GM12878 (cell line): ENCODE results near the gene ACBD5. TPM values are rescaled to one million over a fixed set of nuclear protein-coding genes. Genes with fewer than 3 reads are reported as not detected.
A peak's percentile ranks its signal among the peaks of the same experiment; 100 is the strongest.

Source experiments
- ATAC-seq: fragments of 200-7000 bp; cut with Tn5 transposase; 3 replicates; pipeline ENCODE4 v1.9.1; 2020; ENCODE audit warnings: mild to moderate bottlenecking, moderate library complexity
- BruUV-seq: library from RNA; stranded (reverse); fragments of 400-500 nt; replicated peaks from 2 replicates; lab custom pipeline; 2021; lab: Mats Ljungman, UMichigan
- CTCF ChIA-PET: fragments of 300-600 bp; sonication (Branson Sonifier 250); formaldehyde crosslinking; extraction: SDS; loops from one replicate; lab custom pipeline; 2021; ENCODE audit warnings: inconsistent platforms; lab: Yijun Ruan, JAX
- POLR2A ChIA-PET: fragments of 350-600 bp; formaldehyde crosslinking; extraction: SDS; loops from one replicate; lab custom pipeline; 2021; ENCODE audit warnings: inconsistent platforms; lab: Charles Lee
- RAD21 ChIA-PET: fragments of 300-600 bp; sonication (Branson Sonifier 250); formaldehyde crosslinking; loops from one replicate; lab custom pipeline; 2023; ENCODE audit warnings: antibody characterized with exemption; ENCODE audit not compliant: unreplicated experiment; lab: Charles Lee
- SMC1A ChIA-PET: fragments of 300-600 bp; sonication (Branson Sonifier 250); formaldehyde crosslinking; loops from one replicate; lab custom pipeline; 2023; ENCODE audit not compliant: unreplicated experiment, uncharacterized antibody; lab: Charles Lee
- DNase-seq: peaks from one replicate; pipeline ENCODE4 v3.0.0-alpha.2; 2011; ENCODE audit warnings: low read depth, low spot score
- FAIRE-seq: peaks from 3 replicates; lab custom pipeline; 2011; peaks lifted over from hg19 to GRCh38; lab: Jason Lieb, UNC
- H2AFZ ChIP-seq: 2 replicates; pipeline ENCODE4 v1.6.0; 2011; ENCODE audit warnings: low read depth, low read length, control low read depth; ENCODE audit not compliant: control insufficient read depth
- H3K27ac ChIP-seq: 2 replicates; pipeline ENCODE4 v1.5.1; 2011; ENCODE audit warnings: control low read depth; ENCODE audit not compliant: control insufficient read depth, insufficient read depth
- H3K27me3 ChIP-seq, 2 experiments: replicated peaks in 1 of 2; 2 replicates each; pipeline versions ENCODE4 v1.6.0 to v1.6.1; 2011; ENCODE audit warnings: low read length in 1 of 2; ENCODE audit not compliant: control insufficient read depth in 2 of 2, insufficient read depth in 2 of 2
- H3K36me3 ChIP-seq, 2 experiments: 2 replicates each; pipeline ENCODE4 v1.5.1; 2011; ENCODE audit warnings: low read length in 1 of 2; ENCODE audit not compliant: control insufficient read depth in 2 of 2, insufficient read depth in 2 of 2
- H3K4me1 ChIP-seq: 2 replicates; pipeline ENCODE4 v1.6.1; 2011; ENCODE audit warnings: mild to moderate bottlenecking, low read length, moderate library complexity, mixed read lengths; ENCODE audit not compliant: control insufficient read depth, insufficient read depth
- H3K4me2 ChIP-seq: 2 replicates; pipeline ENCODE4 v1.6.0; 2011; ENCODE audit warnings: control low read depth; ENCODE audit not compliant: control insufficient read depth, insufficient read depth
- H3K4me3 ChIP-seq: fragments of 200-600 bp; sonication (generic); 2 replicates; pipeline ENCODE4 v1.5.1; 2016
- H3K79me2 ChIP-seq: 2 replicates; pipeline ENCODE4 v1.6.0; 2011; ENCODE audit warnings: low read length; ENCODE audit not compliant: control insufficient read depth, insufficient read depth
- H3K9ac ChIP-seq: 2 replicates; pipeline ENCODE4 v1.8.0; 2011; ENCODE audit warnings: low read length, control low read depth, mixed read lengths; ENCODE audit not compliant: control insufficient read depth, insufficient read depth
- H3K9me3 ChIP-seq: replicated peaks from 3 replicates; pipeline ENCODE4 v1.5.1; 2011; ENCODE audit warnings: mild to moderate bottlenecking, low read length; ENCODE audit not compliant: control insufficient read depth, insufficient read depth
- H4K20me1 ChIP-seq: 2 replicates; pipeline ENCODE4 v1.6.0; 2011; ENCODE audit not compliant: control insufficient read depth, insufficient read depth
- CBFB ChIP-seq: IDR thresholded peaks from 2 replicates; pipeline ENCODE4 v1.6.1; 2016; ENCODE audit warnings: antibody characterized with exemption, low read depth
- MEF2B ChIP-seq: fragments of 450-650 bp; IDR thresholded peaks from 2 replicates; pipeline ENCODE4 v1.6.1; 2018; ENCODE audit warnings: mild to moderate bottlenecking, moderate library complexity; ENCODE audit not compliant: partially characterized antibody, poor library complexity, severe bottlenecking
- PBX3 ChIP-seq: IDR thresholded peaks from 2 replicates; pipeline ENCODE4 v1.6.1; 2011; ENCODE audit warnings: mild to moderate bottlenecking, low read depth, low read length, moderate library complexity; ENCODE audit not compliant: insufficient replicate concordance
- SRF ChIP-seq, 2 experiments: IDR thresholded peaks; 2 replicates each; pipeline ENCODE4 v1.6.1; 2011; ENCODE audit warnings: low read depth in 2 of 2, low read length in 2 of 2, mild to moderate bottlenecking in 1 of 2, moderate library complexity in 1 of 2
- ZNF274 ChIP-seq: IDR thresholded peaks from one replicate; pipeline ENCODE4 v1.8.0; 2011; ENCODE audit not compliant: insufficient read length, insufficient read depth
- WGBS: methylation state at CpG from one replicate; pipeline ENCODE4 v1.1.6; 2016; ENCODE audit warnings: low lambda C conversion rate; ENCODE audit not compliant: insufficient replicate concordance, insufficient coverage; ENCODE audit errors: missing lambda C conversion rate; 5-methylcytosine and 5-hydroxymethylcytosine counted together
- in situ Hi-C: fragments of 300-500 bp; cut with MboI; formaldehyde crosslinking; loops from 9 replicates; pipeline ENCODE4 v1.14.3; 2018; ENCODE audit warnings: mixed read lengths
- intact Hi-C: fragments of 100-400 bp; cut with micrococcal nuclease; formaldehyde crosslinking; loops from one replicate; pipeline ENCODE4 v1.14.2; 2022; ENCODE audit not compliant: unreplicated experiment
- polyA plus RNA-seq, 11 experiments: library from polyadenylated mRNA; depleted of rRNA in 4 of 11; unstranded in 6 of 11; stranded (reverse) in 5 of 11; fragments of >200 nt; fragmentation: Nextera tagmentation in 4 of 11; fragmentation: Illumina TruSeq in 1 of 11; extraction: Ambion mirVana in 4 of 11; extraction: Trizol in 1 of 11; gene quantifications; 1 replicate in 1 of 11; 2 replicates in 10 of 11; pipeline versions ENCODE4 v1.2.1 to v1.2.3, GENCODE V29; 2011 to 2016; ENCODE audit warnings: inconsistent platforms in 2 of 11, missing spikeins in 2 of 11, low read depth in 1 of 11
- total RNA-seq, 4 experiments: library from RNA; depleted of rRNA in 3 of 4; stranded (reverse); fragments of >200 nt in 3 of 4; fragmentation: Illumina TruSeq in 1 of 4; extraction: Trizol in 1 of 4; gene quantifications; 2 replicates each; pipeline versions ENCODE4 v1.2.1 to v1.2.3, GENCODE V29; 2013 to 2021

Gene ACBD5
- total and polyA plus RNA-seq, 10 of the 15 experiments (the other 5 are each of a cell fraction or from before 2014, with no cell fraction given): 2.4 to 22.3 (median 12.4) TPM

DNA sequence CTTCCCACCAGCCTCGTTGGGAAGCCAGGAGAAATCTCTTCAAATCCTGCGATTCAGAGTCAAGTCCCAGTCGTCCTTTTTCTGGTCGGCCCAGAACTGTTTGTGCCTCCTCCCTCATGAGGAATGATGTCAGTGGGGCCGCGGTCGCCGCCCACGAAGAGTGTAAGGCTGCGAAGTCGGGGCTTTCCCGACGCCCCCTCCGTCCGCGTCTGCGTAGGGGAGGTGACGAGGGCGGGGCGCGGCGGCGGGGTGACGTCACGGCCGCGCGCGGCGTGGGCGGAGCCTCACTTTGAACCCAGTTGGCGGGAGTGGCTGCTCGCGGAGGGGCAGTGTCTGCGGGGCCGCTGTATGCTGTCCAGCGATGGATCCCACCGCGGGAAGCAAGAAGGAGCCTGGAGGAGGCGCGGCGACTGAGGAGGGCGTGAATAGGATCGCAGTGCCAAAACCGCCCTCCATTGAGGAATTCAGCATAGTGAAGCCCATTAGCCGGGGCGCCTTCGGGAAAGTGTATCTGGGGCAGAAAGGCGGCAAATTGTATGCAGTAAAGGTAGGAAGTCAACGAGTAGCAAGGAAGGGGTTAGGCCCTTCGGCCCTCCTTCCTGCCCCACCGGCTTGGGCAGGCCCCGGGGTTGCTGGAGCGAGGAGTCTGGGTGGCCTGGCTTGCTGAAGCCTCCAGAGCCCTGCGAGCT is 85.4 kb downstream of the ACBD5 start, which contains the start of gene MASTL (continued):
- no peak for TF ChIP-seq PBX3

DNA sequence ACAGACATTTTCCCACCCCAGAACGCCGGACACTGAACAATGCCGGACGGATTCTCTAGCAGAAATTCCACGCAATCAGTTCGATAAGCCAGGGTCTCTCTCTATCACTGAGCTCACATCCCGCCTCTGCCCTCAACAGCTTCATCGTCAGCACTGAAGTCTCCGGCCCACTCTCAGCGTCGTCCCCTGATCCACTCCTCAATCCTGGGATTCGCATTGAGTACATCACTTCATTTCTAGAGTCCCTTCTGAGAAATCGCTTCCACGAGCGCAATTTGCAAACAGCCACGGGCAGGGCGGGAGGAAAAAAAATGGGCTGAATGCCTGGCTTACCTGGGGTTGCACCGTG is 86.8 kb downstream of the ACBD5 start:
- Histone ChIP-seq H3K4me1 (no peaks in the 10 kb centered on the region; the same call in 1 of the 2 replicates), H2AFZ (peak overlapping the region; percentile 63), H3K27me3 (no peaks in the 10 kb centered on the region), H3K4me2 (peak overlapping the region; percentile 22; the same call in 1 of the 2 replicates), H3K36me3 (peaks cover 0 to 10% of the 10 kb centered on the region in 2 experiments; a peak in 3 of 4 replicates), H3K9me3 (no peaks in the 10 kb centered on the region; the same call in 2 of the 3 replicates), H3K79me2 (peaks cover 91% of the 10 kb centered on the region)
- ATAC-seq (peak; percentile 5), DNase-seq (no peak)
- POLR2A ChIA-PET: interaction anchor here (0.6 to 2.7 kb wide), 16 partner anchors 8 to 457 kb away, joined by 3 to 25 read pairs (median 4); partner anchors contain the start of gene RAB18
- in situ Hi-C loops: no loop called here
- intact Hi-C loops: loop anchor here (2.0 to 10.0 kb wide), 3 partner anchors 53 to 1381 kb away; partner anchors contain the start of genes ANKRD26 and WAC
- TF ChIP-seq SRF (IDR thresholded peaks at IDR 0.05; ENCODE audit: low read depth in 2 of 2, low read length in 2 of 2) (no peak), CBFB (no peak), ZNF274 (no peak), MEF2B (no peak)
- TF ChIP-seq, all 136 proteins: peak for 0
- SMC1A ChIA-PET: interaction anchor here (0.6 to 1.6 kb wide), 7 partner anchors 9 to 296 kb away, joined by 3 to 6 read pairs (median 4); partner anchors contain the start of gene ANKRD26
- TSS peak; percentile 81 for BruUV-seq
- peak overlapping the region; percentile 100 for H3K27ac ChIP-seq
- WGBS: 0% methylated on average over 18 of the region's 18 CpGs
- H3K4me3 ChIP-seq: peak overlapping the region; percentile 87
- H3K9ac ChIP-seq: peak overlapping the region; percentile 100
- no peaks in the 10 kb centered on the region for H4K20me1 ChIP-seq
- RAD21 ChIA-PET: interaction anchor here (0.6 to 1.8 kb wide), 4 partner anchors 52 to 296 kb away, joined by 3 to 6 read pairs (median 4); no protein-coding TSS in a partner anchor
- no peak for FAIRE-seq
- CTCF ChIA-PET: interaction anchor here (0.6 to 1.9 kb wide), 13 partner anchors 7 to 457 kb away, joined by 3 to 13 read pairs (median 4); partner anchors contain the start of gene ABI1
